NB4 (cell line): ENCODE measurements around the gene MLXIP.

ENCODE experiments used
- CTCF ChIP-seq: IDR thresholded peaks from one replicate; pipeline ENCODE4 v1.5.1; 2012; ENCODE audit warnings: low read depth, low read length
- MAX ChIP-seq: IDR thresholded peaks from 2 replicates; pipeline ENCODE4 v1.6.1; 2011; ENCODE audit warnings: low read depth, low read length
- MYC ChIP-seq: IDR thresholded peaks from 2 replicates; pipeline ENCODE4 v1.6.1; 2011; ENCODE audit warnings: low read depth, low read length
- POLR2A ChIP-seq: IDR thresholded peaks from 2 replicates; pipeline ENCODE4 v1.6.1; 2011; ENCODE audit warnings: mild to moderate bottlenecking; ENCODE audit not compliant: insufficient read length; ENCODE audit errors: extremely low read depth

GRCh38 chr12:122116707-122117535 is 38.4 kb downstream of the MLXIP start:
- TF ChIP-seq CTCF (no peak), POLR2A (no peak), MYC (no peak), MAX (no peak)
